GM23248 (cell line): ENCODE data around the gene TEX44.

Experiments
- EZH2 ChIP-seq: fragments of 200-600 bp; sonication (generic); IDR thresholded peaks from 2 replicates; pipeline ENCODE4 v1.6.1; 2018; ENCODE audit warnings: antibody characterized with exemption, mild to moderate bottlenecking; ENCODE audit not compliant: insufficient read depth, poor library complexity, severe bottlenecking
- EZH2phosphoT487 ChIP-seq: fragments of 200-600 bp; sonication (generic); IDR thresholded peaks from 2 replicates; pipeline ENCODE4 v1.6.1; 2018; ENCODE audit warnings: antibody characterized with exemption, moderate library complexity, mild to moderate bottlenecking, low read depth; ENCODE audit not compliant: insufficient read depth

DNA sequence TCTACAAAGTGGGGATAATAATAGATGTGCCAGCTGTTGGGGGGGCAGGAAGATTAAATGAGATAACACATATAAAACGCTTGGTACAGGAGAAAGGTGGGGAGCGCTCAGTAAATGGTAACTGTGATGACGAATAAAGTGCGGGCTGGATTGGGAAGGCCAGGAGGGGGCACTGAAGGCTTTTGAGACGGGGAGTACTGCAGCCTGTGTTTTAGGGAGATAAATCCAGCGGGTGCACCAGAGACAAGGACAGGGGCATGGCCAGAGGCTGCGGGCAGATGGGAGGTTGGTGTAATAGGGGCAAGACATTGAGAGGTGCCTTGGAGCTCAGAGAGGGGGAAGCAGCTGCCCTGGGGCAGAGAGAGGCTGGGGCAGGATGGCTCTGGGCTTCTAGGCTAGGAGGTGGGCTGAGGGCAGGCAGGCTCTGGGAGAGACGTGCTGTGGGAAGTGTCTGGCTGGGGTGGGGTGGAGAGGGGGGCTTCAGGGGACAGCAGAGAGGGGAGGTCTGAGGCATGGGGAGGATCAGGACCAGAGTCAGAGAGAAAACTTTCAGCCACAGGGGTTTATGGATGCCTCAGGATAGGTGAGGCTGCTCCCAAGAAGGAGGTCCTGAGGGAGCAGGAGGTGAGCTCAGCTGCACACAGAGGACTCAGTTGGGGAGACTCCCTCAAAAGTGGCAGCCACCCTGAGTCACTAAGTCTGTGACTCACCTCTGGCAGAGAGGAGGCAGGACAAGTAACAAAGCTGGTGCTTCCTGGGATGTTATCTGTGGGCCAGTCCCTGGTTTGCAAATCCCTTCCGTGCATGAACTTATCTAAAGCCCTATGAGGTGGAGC is 18.8 kb downstream of the TEX44 start:
- TF ChIP-seq EZH2, result no peak
- no peak for TF ChIP-seq EZH2phosphoT487
